NB4 (cell line): ENCODE measurements around the gene ANO8.

Experiments used
- DNase-seq: peaks from one replicate; pipeline ENCODE4 v3.0.0; 2010; ENCODE audit warnings: low read depth
- H3K4me3 ChIP-seq: one replicate; pipeline ENCODE4 v1.5.1; 2011; ENCODE audit warnings: mild to moderate bottlenecking, low read depth, low read length, moderate library complexity
- CTCF ChIP-seq: IDR thresholded peaks from one replicate; pipeline ENCODE4 v1.5.1; 2012; ENCODE audit warnings: low read depth, low read length
- MAX ChIP-seq: IDR thresholded peaks from 2 replicates; pipeline ENCODE4 v1.6.1; 2011; ENCODE audit warnings: low read depth, low read length
- MYC ChIP-seq: IDR thresholded peaks from 2 replicates; pipeline ENCODE4 v1.6.1; 2011; ENCODE audit warnings: low read depth, low read length
- POLR2A ChIP-seq: IDR thresholded peaks from 2 replicates; pipeline ENCODE4 v1.6.1; 2011; ENCODE audit warnings: mild to moderate bottlenecking; ENCODE audit not compliant: insufficient read length; ENCODE audit errors: extremely low read depth

ANO8 gene

GRCh38 chr19:17294051-17294891, 40.4 kb downstream of the ANO8 start:
- no peak overlapping the region for H3K4me3 ChIP-seq
- DNase-seq: peak; percentile 44
- TF ChIP-seq MYC (no peak), CTCF (no peak)

GRCh38 chr19:17293605-17294004, 41.0 kb downstream of the ANO8 start:
- TF ChIP-seq MAX: no peak
- no peak for TF ChIP-seq POLR2A
- TF ChIP-seq CTCF: no peak
- TF ChIP-seq MYC: no peak
- H3K4me3 ChIP-seq: no peak overlapping the region
- DNase-seq: no peak

- peak; percentile 88 for DNase-seq
- TF ChIP-seq POLR2A: peak; percentile 79
- peak; percentile 73 for TF ChIP-seq MAX
- peak; percentile 91 for TF ChIP-seq MYC
- TF ChIP-seq CTCF: peak; percentile 77
- H3K4me3 ChIP-seq: peak overlapping the region; percentile 72
Measured at GRCh38 chr19:17292301-17293074, 42.2 kb downstream of the ANO8 start.

GRCh38 chr19:17289489-17289888, 45.2 kb downstream of the ANO8 start:
- TF ChIP-seq POLR2A: no peak
- no peak for TF ChIP-seq MYC
- no peak for TF ChIP-seq CTCF
- TF ChIP-seq MAX: no peak
- peak; percentile 74 for DNase-seq

GRCh38 chr19:17286752-17287151, 47.9 kb downstream of the ANO8 start:
- H3K4me3 ChIP-seq: no peak overlapping the region
- no peak for DNase-seq
- TF ChIP-seq MAX: no peak
- no peak for TF ChIP-seq MYC
- TF ChIP-seq CTCF: no peak
- TF ChIP-seq POLR2A: no peak

More at GRCh38 chr19:17289489-17289888, 45.2 kb downstream of the ANO8 start:
- no peak overlapping the region for H3K4me3 ChIP-seq
